ENCODE measurements around the gene SHC1. TPM values are rescaled to one million over a fixed set of nuclear protein-coding genes. Genes with fewer than 3 reads are reported as not detected.

SHC1 gene
- total RNA-seq, 2 experiments from 2014 or later: 45.9 to 65.7 TPM

GRCh38 chr1:154958036-154958435 is 12.5 kb downstream of the SHC1 start:
- DNase-seq: no peak
- no peak for ATAC-seq
- POLR2A ChIA-PET: no interaction called here
- no peak overlapping the region for H3K4me3 Mint-ChIP-seq
- CTCF ChIA-PET: interaction anchor here (0.7 kb wide), 1 partner anchor 23 kb away, joined by 3 read pairs; no protein-coding TSS in a partner anchor
- intact Hi-C loops (cut with DNase I, micrococcal nuclease): loop anchor here in 1 of 2 experiments (5.0 kb wide), 2 partner anchors 179 to 401 kb away; partner anchors contain the start of genes SLC50A1 and UBE2Q1
- H3K9me3 Mint-ChIP-seq (ENCODE audit: low read depth): no peaks in the 10 kb centered on the region
- H3K4me1 Mint-ChIP-seq: peaks cover 70% of the 10 kb centered on the region
- H3K27ac Mint-ChIP-seq: no peak overlapping the region
- H3K36me3 Mint-ChIP-seq (ENCODE audit: low read depth): peaks cover 16% of the 10 kb centered on the region
- no peaks in the 10 kb centered on the region for H3K27me3 Mint-ChIP-seq

GRCh38 chr1:154957091-154957657 is 13.4 kb downstream of the SHC1 start:
- ATAC-seq (no peak), DNase-seq (no peak)
- intact Hi-C loops (cut with DNase I, micrococcal nuclease): loop anchor here in 1 of 2 experiments (5.0 kb wide), 2 partner anchors 180 to 400 kb away; partner anchors contain the start of genes SLC50A1 and UBE2Q1
- ChIA-PET CTCF (interaction anchor here (2.2 kb wide), 1 partner anchor 42 kb away, joined by 21 read pairs; no protein-coding TSS in a partner anchor), POLR2A (interaction anchor here (0.6 kb wide), 1 partner anchor 45 kb away, joined by 3 read pairs; the partner anchor contains the start of gene ZBTB7B)
- Mint-ChIP-seq H3K9me3 (ENCODE audit: low read depth) (no peaks in the 10 kb centered on the region), H3K4me3 (no peak overlapping the region), H3K4me1 (peaks cover 72% of the 10 kb centered on the region), H3K27ac (peak overlapping the region; percentile 95), H3K27me3 (no peaks in the 10 kb centered on the region), H3K36me3 (ENCODE audit: low read depth) (peaks cover 10% of the 10 kb centered on the region)

- H3K36me3 Mint-ChIP-seq (ENCODE audit: low read depth): peaks cover 10% of the 10 kb centered on the region
- no peaks in the 10 kb centered on the region for H3K27me3 Mint-ChIP-seq
- H3K4me1 Mint-ChIP-seq: peaks cover 78% of the 10 kb centered on the region
- DNase-seq (no peak), ATAC-seq (no peak)
- peak overlapping the region; percentile 85 for H3K4me3 Mint-ChIP-seq
- ChIA-PET POLR2A (interaction anchor here (0.6 to 1.4 kb wide), 4 partner anchors 13 to 46 kb away, joined by 3 to 11 read pairs (median 4); partner anchors contain the start of genes PMVK, SHC1 and ZBTB7B), CTCF (interaction anchor here (0.6 to 2.2 kb wide), 7 partner anchors 8 to 107 kb away, joined by 3 to 21 read pairs (median 5); no protein-coding TSS in a partner anchor)
- no peaks in the 10 kb centered on the region for H3K9me3 Mint-ChIP-seq (ENCODE audit: low read depth)
- H3K27ac Mint-ChIP-seq: peak overlapping the region; percentile 95
- intact Hi-C loops (cut with DNase I, micrococcal nuclease): loop anchor here in 1 of 2 experiments (1.0 to 5.0 kb wide), 5 partner anchors 18 to 399 kb away; partner anchors contain the start of genes ADAR, CKS1B, SLC50A1 and UBE2Q1
Measured at GRCh38 chr1:154956544-154956941, 14.0 kb downstream of the SHC1 start.

DNA sequence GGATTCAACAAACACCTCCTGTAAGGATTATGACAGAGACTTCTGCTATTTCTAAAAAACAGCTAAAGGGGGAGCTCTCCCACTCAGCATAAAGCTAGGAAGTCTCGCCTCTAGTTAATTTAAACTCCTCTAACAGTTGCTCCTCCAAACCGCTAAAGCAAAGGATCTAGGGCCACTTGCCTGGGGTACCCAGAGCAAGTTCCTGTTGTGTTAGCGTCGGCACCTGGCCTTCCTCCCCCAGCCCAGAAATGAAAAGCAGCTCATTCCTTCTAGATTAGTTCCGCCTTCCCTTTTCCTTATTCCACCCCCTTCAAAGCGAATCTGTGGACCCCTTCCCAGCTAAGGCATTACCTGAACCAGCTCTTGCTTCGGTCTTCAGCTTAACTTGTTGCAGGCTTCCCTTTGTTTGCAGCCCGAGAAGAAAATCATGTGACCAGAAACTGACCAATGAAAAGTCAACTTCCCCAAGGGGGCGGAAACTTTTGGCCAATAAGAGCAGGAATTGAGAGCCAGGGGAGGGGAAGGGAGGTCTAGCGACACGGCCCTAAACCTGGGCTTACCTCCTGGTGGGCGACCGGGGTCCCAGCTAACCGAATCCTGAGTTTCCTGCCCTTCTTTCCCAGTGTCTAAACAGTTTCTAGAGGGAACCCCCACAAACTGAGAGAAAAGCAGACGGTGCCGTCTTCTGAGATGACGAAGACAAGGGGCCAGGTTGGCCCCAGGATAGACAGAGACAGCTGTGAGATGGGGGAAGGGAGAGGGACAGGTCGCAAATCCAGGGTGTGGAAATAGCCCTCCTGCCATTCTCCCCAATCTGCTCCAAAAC is 14.6 kb downstream of the SHC1 start, which contains the start of gene PBXIP1:
TSS of gene PBXIP1 (minus strand) at position 382 of the 826 bp plus-strand sequence. CDS start 2,378 bp downstream, outside the sequence.
- ChIA-PET CTCF (interaction anchor here (0.5 to 3.0 kb wide), 27 partner anchors 9 to 547 kb away, joined by 3 to 21 read pairs (median 4); partner anchors contain the start of gene FLAD1), POLR2A (interaction anchor here (0.6 to 1.4 kb wide), 6 partner anchors 10 to 37 kb away, joined by 3 to 11 read pairs (median 4); partner anchors contain the start of genes PMVK and SHC1)
- H3K27ac Mint-ChIP-seq: peak within 1 kb of the TSS; percentile 95

GRCh38 chr1:154955039-154955717 is 15.4 kb downstream of the SHC1 start:
- Mint-ChIP-seq H3K4me3 (peak overlapping the region; percentile 85), H3K36me3 (ENCODE audit: low read depth) (peaks cover 9% of the 10 kb centered on the region), H3K9me3 (ENCODE audit: low read depth) (no peaks in the 10 kb centered on the region), H3K27ac (peak overlapping the region; percentile 95), H3K27me3 (no peaks in the 10 kb centered on the region), H3K4me1 (peaks cover 81% of the 10 kb centered on the region)
- DNase-seq (peak; percentile 91), ATAC-seq (peak; percentile 87)
- CTCF ChIA-PET: interaction anchor here (0.5 to 3.0 kb wide), 33 partner anchors 9 to 546 kb away, joined by 3 to 21 read pairs (median 4); partner anchors contain the start of genes ADAM15, FLAD1 and SHC1
- intact Hi-C loops (cut with DNase I, micrococcal nuclease): loop anchor here (1.0 to 5.0 kb wide), 6 partner anchors 18 to 398 kb away; partner anchors contain the start of genes CKS1B (in 1 of the 2), FLAD1 (in 1 of the 2), PMVK (in 1 of the 2) and SLC50A1 (in 1 of the 2)
- POLR2A ChIA-PET: interaction anchor here (0.7 to 1.4 kb wide), 4 partner anchors 11 to 38 kb away, joined by 3 to 11 read pairs (median 4); partner anchors contain the start of gene PMVK

More for the DNA sequence above, 14.6 kb downstream of the SHC1 start, which contains the start of gene PBXIP1:
- H3K27me3 Mint-ChIP-seq: no peaks in the 10 kb centered on the region
- no peaks in the 10 kb centered on the region for H3K9me3 Mint-ChIP-seq (ENCODE audit: low read depth)
- peak within 1 kb of the TSS; percentile 85 for H3K4me3 Mint-ChIP-seq
- peaks cover 82% of the 10 kb centered on the region for H3K4me1 Mint-ChIP-seq
- intact Hi-C loops (cut with DNase I, micrococcal nuclease): loop anchor here (1.0 to 5.0 kb wide), 8 partner anchors 18 to 399 kb away; partner anchors contain the start of genes CKS1B (in 2 of the 2), ADAR (in 1 of the 2), FLAD1 (in 1 of the 2) and PMVK (in 1 of the 2)
- ATAC-seq (peak; percentile 54), DNase-seq (peak; percentile 83)
- peaks cover 8% of the 10 kb centered on the region for H3K36me3 Mint-ChIP-seq (ENCODE audit: low read depth)

GRCh38 chr1:154954541-154954940 is 16.0 kb downstream of the SHC1 start:
- ChIA-PET POLR2A (no interaction called here), CTCF (interaction anchor here (0.7 to 3.0 kb wide), 15 partner anchors 8 to 285 kb away, joined by 3 to 12 read pairs (median 5); partner anchors contain the start of genes ADAM15, FLAD1 and SHC1)
- peaks cover 78% of the 10 kb centered on the region for H3K4me1 Mint-ChIP-seq
- no peak for DNase-seq
- H3K4me3 Mint-ChIP-seq: peak overlapping the region; percentile 85
- intact Hi-C loops (cut with DNase I, micrococcal nuclease): loop anchor here in 1 of 2 experiments (2.0 kb wide), 1 partner anchor 18 kb away; the partner anchor contains the start of gene PMVK
- no peaks in the 10 kb centered on the region for H3K27me3 Mint-ChIP-seq
- H3K9me3 Mint-ChIP-seq (ENCODE audit: low read depth): no peaks in the 10 kb centered on the region
- no peak for ATAC-seq
- peak overlapping the region; percentile 95 for H3K27ac Mint-ChIP-seq
- peaks cover 7% of the 10 kb centered on the region for H3K36me3 Mint-ChIP-seq (ENCODE audit: low read depth)

DNA sequence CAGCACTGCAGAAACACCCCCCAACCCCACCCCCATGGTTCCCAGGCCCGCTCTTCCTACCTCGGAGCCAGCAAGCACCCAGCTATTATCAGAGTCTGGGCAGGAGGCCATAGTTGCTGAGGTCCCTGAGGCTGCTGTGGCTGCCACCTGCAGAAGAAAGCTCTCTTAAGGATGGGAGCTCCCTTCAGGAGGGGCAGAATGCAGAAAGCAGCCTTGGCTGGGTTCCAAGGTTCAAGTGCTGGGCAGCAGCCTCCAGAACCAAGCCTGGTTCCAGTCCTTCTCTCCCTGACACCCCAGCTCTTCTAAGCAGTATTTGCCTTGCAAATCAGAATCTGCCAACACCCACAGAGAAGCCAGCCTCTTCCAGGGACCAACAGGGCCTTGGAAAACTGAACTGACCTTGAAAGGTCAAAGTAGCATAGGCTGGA is 16.9 kb downstream of the SHC1 start:
- ATAC-seq (no peak), DNase-seq (no peak)
- Mint-ChIP-seq H3K36me3 (ENCODE audit: low read depth) (peaks cover 9% of the 10 kb centered on the region), H3K27me3 (no peaks in the 10 kb centered on the region), H3K9me3 (ENCODE audit: low read depth) (no peaks in the 10 kb centered on the region), H3K27ac (peak overlapping the region; percentile 95), H3K4me3 (no peak overlapping the region), H3K4me1 (peaks cover 80% of the 10 kb centered on the region)
- POLR2A ChIA-PET: interaction anchor here (0.6 to 3.0 kb wide), 2 partner anchors 18 to 1205 kb away, joined by 6 to 10 read pairs; partner anchors contain the start of gene PMVK
- CTCF ChIA-PET: interaction anchor here (0.7 to 3.3 kb wide), 7 partner anchors 7 to 284 kb away, joined by 3 to 15 read pairs (median 5); partner anchors contain the start of genes ADAM15 and CKS1B
- intact Hi-C loops (cut with DNase I, micrococcal nuclease): loop anchor here in 1 of 2 experiments (2.0 kb wide), 1 partner anchor 17 kb away; the partner anchor contains the start of gene PMVK

- Mint-ChIP-seq H3K27ac (peak overlapping the region; percentile 95), H3K4me3 (peak overlapping the region; percentile 73), H3K9me3 (ENCODE audit: low read depth) (no peaks in the 10 kb centered on the region), H3K27me3 (no peaks in the 10 kb centered on the region), H3K4me1 (peaks cover 78% of the 10 kb centered on the region), H3K36me3 (ENCODE audit: low read depth) (peaks cover 12% of the 10 kb centered on the region)
- intact Hi-C loops (cut with DNase I, micrococcal nuclease): no loop called here
- ATAC-seq (no peak), DNase-seq (no peak)
- POLR2A ChIA-PET: interaction anchor here (0.5 to 3.0 kb wide), 2 partner anchors 17 to 44 kb away, joined by 3 to 10 read pairs; partner anchors contain the start of gene PMVK
- CTCF ChIA-PET: interaction anchor here (0.7 to 3.3 kb wide), 9 partner anchors 21 to 393 kb away, joined by 3 to 15 read pairs (median 5); partner anchors contain the start of genes ADAM15 and CKS1B
Measured at GRCh38 chr1:154952664-154953063, 17.9 kb downstream of the SHC1 start.

DNA sequence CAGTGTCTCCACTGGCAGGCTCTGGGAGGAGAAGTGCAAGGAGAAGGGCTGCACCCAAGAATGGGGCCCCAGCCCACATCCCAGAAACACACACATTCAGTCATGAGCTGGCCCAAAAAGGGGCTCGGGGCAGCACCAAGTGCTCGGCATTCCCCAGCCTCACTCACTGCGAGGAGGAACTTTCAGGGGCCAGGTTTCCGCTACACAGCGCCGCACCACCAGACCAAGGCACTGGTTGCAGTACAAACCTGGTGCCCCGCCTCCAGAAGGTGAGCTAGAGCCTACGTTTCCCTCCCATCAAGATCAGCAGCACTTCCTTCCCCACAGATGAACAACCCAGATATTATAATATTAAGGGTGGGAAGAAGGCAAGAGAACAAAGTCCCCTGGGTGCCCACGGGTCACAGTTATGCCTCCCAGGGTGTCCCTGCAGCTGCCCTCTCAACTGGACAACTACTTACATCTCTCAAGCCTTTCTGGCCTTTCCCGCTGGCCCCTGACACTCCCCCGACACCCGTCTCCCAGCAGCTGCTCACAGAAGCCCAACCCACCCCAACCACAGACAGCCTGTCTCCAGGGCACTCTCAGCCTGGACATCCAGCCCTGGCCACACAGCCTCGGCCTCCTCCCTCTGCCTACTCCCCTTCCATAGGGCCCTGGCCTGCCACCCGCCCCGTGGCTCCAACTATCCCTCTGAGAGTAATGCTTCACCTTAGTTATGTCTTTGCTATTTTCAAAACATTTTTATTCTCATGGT is 18.5 kb downstream of the SHC1 start:
- H3K4me1 Mint-ChIP-seq: peaks cover 73% of the 10 kb centered on the region
- ChIA-PET POLR2A (interaction anchor here (0.5 to 3.0 kb wide), 3 partner anchors 9 to 44 kb away, joined by 3 to 10 read pairs (median 3); partner anchors contain the start of gene PMVK), CTCF (interaction anchor here (0.7 to 3.3 kb wide), 11 partner anchors 22 to 393 kb away, joined by 3 to 15 read pairs (median 4); partner anchors contain the start of genes ADAM15 and CKS1B)
- DNase-seq (peak; percentile 83), ATAC-seq (peak; percentile 61)
- no peaks in the 10 kb centered on the region for H3K9me3 Mint-ChIP-seq (ENCODE audit: low read depth)
- no peaks in the 10 kb centered on the region for H3K27me3 Mint-ChIP-seq
- peak overlapping the region; percentile 73 for H3K4me3 Mint-ChIP-seq
- H3K27ac Mint-ChIP-seq: peak overlapping the region; percentile 95
- H3K36me3 Mint-ChIP-seq (ENCODE audit: low read depth): peaks cover 12% of the 10 kb centered on the region
- intact Hi-C loops (cut with DNase I, micrococcal nuclease): no loop called here
